Activated CD4-positive, alpha-beta T cell treated with anti-CD3 and anti-CD28 coated beads for 1 hour (primary cell): ENCODE measurements around the gene ZDHHC9.
"Not testable (repeated sequence)": the region's sequence is repeated elsewhere in the genome, so short reads cannot be mapped to it uniquely, and the experiment has no call there.

ENCODE experiments used
- DNase-seq: peaks from one replicate; pipeline ENCODE4 v3.0.0-alpha.2; 2020

Gene ZDHHC9

DNA sequence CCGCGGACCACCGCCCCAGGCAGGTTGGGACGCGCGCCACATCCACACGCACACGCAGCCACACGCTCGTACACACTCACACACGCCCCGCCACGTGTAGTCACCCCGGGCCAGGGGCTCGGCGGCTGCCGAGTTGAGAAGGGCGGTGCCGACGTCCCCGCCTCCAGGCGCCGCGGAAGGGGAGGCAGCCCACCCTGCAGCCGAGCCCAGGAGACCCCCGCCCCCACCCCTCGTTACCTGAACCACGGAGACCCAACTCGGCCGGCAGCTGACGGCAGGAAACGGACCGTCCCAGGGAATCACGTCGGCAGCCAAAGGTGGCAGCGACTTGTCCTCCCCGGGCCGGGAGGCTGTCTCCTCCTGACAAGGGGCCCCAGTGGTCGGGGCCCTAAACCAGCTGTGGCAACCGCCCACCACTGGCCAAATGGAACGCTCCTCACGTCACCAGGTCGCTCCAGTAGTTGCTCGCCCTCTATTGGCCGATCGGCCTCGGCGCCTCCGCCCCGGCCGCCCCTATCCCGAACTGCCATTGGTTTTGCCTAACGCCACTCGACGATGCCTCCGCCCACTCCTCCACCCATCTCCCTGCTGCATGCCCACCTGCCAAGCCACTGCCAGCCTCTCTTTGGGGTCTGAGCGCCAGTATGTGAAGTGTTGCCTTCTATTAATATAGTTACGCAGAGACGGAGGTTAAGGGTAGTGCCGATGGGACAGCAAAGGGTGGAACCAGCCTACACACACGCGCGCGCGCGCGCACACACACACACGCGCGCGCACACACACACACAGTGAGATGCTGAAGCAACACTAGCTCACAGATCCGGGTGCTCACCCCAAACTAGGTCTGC, at the start of gene ZDHHC9:
TSS of gene ZDHHC9 (minus strand) at position 428 of the 848 bp plus-strand sequence. CDS start 1,941 bp downstream, outside the sequence.
- peak; percentile 74 for DNase-seq

- no peak for DNase-seq
Observed at GRCh38 chrX:129877401-129877800, 33.7 kb upstream of the ZDHHC9 start.

GRCh38 chrX:129876771-129877305, 33.2 kb upstream of the ZDHHC9 start:
- DNase-seq, result no peak

GRCh38 chrX:129875669-129876068, 32.0 kb upstream of the ZDHHC9 start:
- DNase-seq, result no peak

DNA sequence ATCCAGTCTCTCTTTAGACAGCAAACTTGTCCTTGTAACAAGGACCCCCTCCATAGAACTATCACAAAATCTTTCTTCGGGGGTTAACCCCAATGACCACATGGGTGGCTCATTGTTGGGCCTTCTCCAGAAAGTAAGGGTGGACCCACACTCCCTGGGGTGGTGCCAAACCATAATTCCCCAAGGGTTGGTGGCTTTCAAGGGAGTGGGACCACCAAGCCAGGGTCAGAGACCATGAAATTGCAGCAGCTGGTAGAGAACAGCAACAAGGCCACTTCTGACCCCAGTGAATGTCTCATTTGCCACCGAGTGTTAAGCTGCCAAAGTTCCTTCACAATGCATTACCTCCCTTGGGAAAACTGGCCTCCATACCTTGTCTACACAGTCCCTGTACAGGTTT, 28.8 kb upstream of the ZDHHC9 start:
- DNase-seq, result no peak

- DNase-seq, result not testable (repeated sequence)
Observed at GRCh38 chrX:129866321-129866720, 22.6 kb upstream of the ZDHHC9 start.

- not testable (repeated sequence) for DNase-seq
Observed at GRCh38 chrX:129859134-129859533, 15.4 kb upstream of the ZDHHC9 start.

- not testable (repeated sequence) for DNase-seq
Observed at GRCh38 chrX:129851825-129852224, 8.1 kb upstream of the ZDHHC9 start.

- DNase-seq, result no peak
Observed at GRCh38 chrX:129846716-129847115, 3.0 kb upstream of the ZDHHC9 start.

DNA sequence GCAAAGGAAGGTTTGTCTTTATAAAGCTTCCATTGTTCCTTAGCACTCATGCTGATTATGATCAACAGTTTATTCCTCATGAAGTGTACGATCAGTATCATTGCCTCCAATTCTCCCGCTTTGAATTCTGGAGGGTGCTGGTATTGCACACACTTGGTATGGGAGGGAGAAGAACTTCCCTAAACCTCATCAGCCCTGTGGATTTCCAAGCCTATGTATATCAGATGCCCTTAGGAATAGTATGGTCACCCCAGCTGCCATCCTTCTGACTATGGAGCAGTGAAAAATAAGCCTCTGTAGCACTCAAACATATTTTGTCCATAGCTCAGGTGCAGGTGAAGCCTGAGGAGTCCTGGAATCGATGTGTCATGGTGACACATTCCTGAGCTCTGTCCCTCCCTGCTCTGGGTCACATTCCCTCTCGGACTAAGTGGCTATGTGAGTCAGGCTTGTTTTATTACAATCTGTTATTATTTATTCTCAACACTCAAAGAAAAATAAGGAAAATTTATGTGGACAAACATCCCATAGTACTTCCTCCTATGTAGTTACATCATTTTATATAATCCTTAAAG, 2.0 kb upstream of the ZDHHC9 start:
- DNase-seq, result no peak

DNA sequence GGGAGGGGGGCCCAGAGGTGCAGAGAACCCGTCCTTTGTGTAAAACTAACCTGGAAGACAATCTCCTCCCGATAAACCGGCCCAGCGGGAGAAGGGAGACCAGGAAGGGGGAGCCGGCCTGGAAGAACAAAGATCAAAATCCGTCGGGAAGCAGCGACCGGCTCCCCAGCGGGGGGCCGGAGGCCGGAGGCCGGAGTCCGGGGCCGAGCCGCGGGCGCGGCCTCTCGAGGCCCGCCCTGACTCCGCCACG, 552 bp downstream of the ZDHHC9 start:
- DNase-seq, result no peak

DNA sequence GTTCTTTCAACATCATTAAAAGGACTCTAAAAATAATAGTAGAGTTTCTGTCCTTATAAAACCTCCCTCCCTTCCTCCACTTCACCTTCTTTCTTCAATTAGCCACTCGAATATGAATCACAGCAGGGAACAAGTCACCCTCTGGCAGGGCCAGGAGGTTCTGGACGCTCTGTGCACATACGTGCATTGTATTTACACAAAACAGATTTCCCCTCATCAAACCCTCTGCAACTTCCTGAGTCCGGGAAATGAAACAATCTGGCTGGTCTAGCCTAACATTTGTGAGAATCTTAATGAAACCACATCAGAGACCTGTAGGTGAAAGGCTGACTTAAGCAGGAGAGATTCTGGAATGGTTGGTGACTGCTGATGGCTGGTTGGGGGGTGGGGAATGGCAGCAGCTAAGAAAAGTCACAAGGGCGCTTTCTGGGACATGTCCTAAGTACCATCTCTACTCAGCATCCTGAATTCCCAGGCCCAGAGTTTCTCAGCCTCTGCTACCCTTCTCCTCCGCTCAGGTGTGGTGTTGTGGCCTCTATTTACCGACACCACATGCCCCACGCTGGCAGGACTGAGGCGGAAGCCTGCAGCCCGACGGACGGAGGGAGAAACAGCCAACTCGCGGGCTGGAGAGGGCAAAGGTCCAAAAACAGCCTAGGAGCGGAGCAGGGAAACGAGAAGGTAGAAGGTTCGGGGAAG, 1.0 kb downstream of the ZDHHC9 start:
- no peak for DNase-seq

- no peak for DNase-seq
Observed at GRCh38 chrX:129840344-129840743, 3.3 kb downstream of the ZDHHC9 start.

DNA sequence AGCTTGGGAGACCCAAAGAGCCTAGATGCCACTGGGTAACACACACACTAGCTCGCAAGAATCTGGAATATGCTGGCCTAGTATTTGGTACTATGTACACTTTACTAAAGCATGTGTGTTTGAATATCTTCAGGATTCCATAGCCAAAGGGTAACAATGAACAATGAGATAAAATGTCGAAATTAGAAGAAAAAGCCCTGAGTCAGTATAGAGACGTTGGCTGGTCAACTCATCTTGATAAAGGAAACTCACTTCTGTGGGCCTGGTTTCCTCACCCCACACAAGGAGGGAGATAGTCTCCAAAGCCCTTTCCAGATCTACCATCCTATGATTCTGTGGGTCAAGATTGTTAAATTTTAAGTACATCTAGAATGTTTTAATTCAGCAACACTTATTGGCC, 6.9 kb downstream of the ZDHHC9 start:
- DNase-seq, result no peak

DNA sequence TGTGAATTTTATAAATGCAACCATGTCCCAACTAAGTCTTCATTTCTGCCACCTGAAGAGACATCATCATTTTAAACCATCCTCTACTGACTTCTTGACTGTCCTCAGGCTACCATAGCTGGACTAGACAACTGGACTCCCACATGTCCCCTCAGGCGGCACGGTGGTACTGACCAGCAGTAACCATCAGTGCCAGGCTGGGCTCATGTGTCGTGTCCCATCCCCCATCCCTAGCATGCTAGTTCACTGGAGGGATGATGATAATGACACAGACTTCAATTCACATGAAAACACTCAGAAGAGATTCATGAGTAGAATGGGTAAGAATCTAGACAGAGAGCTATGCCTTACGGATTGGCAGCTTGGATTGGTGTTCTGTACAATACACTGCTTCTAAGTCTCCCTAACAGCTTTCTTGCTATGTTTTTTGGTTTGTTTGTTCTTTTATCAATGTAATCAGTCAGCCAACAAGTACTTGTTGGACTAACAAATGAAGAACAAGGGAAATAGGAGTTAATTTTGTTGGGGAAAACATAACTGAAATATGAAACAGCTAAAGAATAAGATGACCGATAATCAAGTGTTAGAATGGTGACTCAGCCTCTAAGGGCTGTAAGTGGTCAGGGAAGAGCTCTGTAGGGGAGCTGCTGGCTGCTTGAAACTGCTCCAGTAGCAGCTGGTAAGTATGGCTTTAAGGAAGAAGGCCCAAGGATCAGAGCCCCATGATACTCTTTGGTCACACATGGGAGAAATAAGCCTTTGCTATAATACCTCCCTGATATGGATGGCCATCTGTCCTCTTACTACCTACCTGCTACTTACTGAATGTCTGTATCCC, 10.3 kb downstream of the ZDHHC9 start:
- no peak for DNase-seq

GRCh38 chrX:129831091-129831885, 12.4 kb downstream of the ZDHHC9 start:
- no peak for DNase-seq

DNA sequence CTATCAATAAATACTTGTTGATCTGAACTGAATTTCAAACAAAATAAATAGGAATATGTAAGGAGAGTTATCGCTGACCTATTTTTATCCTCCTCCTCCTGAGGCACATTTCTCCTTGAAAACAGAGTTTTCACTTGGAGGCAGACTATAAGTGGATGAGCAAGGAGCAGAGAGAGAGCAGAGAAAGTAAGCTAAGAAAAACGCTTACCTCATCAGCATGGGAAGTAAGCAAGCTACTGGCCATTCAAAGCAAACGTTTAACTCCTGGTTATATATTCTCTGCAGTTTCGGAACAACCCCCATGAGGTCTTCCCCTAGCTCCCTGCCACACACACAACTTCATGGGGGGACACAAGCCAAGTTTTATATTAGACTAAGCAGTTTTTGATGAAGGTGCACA, 13.2 kb downstream of the ZDHHC9 start:
- DNase-seq, result no peak

DNA sequence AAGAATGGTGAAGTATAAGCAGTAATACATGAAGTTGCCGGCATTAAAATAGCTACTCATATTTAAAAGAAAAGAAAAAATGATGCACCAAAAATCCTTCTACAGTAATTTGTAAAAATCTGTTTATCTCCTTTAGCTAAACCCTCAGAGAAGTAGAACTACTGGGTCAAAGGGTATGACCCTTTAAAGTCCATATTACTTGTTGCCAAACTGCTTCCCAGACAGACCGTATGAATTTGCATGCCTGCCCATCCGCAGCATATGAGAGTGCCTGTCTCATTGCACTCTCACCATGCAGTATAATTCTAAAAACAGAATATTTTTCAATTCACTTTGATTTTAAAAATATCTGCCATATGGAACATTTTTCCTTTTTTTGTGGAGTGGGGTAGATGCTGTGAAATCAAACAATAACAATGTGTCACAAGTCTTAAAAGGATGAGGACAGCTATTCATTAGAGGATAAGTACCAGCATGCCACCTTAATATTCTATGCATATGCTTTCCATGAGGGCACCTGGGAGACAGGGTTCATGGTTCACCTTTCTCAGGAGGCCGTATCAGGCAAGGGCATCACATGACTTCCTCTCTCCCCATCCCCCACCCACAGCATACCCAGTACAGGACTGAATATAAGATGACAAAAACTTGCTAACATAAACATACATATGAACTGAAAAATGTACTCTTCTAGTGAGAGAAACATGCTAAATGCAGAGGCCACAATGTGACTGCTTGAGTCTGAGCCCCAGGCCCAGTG, 17.8 kb downstream of the ZDHHC9 start:
- no peak for DNase-seq

GRCh38 chrX:129824620-129825019, 19.1 kb downstream of the ZDHHC9 start:
- no peak for DNase-seq

GRCh38 chrX:129823522-129823921, 20.2 kb downstream of the ZDHHC9 start:
- DNase-seq, result no peak

DNA sequence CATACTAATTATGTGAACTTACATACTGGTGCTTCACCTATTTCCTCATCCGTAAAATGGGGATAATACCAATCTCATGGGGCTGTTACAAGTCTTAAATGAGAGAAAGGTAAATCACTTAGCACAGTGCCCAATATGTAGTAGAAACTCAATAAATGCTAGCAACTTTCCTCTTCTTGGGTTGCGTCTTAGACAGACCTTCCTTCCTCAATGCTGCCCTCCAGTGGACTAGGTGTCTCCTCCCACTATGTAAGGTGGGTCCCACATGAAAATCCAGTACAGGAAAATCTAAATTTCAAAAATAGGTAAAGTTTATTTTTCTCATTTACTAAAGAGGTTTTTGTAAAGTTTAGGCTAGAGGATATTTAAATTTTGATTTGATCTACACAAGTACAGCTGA, 20.6 kb downstream of the ZDHHC9 start:
- peak; percentile 19 for DNase-seq
